ENCODE measurements around the gene AFAP1L2.

The AFAP1L2 gene

DNA sequence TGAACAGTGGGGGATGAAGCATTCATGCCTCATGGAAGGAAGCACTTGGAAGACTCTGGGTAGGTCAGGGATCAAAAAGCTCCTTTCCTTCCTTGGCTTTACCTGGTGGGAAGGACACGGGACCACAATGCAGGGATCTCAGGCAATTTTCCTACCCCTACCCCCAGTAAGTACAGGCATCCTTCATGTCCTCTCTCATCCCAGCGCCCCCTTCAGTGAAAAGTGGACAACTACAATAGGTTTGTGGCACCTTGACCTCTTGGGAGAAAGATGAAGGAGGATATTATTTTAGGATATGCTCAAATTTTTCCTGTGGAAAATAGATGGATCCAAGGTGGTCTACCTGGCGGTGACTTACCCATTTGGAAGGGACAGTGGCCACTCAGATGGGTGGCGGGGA lies 16.5 kb downstream of the AFAP1L2 start:
- DNase-seq: no peak

DNA sequence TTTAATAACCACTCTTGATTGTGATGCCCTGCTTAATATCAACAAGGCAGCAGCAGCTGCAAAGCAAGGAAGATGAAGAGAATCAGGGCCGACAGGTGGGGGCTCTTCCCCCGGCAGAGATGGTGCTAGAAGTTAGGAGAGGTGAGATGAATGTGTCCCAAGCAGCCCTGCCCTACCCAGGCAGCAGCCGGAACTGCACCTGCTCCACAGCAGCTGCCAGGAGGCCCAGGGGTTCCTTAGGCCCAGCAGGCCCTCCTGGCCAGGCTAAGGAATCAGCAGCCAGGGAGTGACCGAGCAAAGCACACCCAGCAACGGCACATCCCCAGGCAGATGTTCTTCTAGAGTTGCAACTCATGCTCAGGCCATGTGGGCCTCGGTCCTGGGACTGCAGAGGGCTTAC lies 17.9 kb downstream of the AFAP1L2 start:
- no peak for DNase-seq

- no peak for DNase-seq
Measured at GRCh38 chr10:114385557-114385956, 18.7 kb downstream of the AFAP1L2 start.

GRCh38 chr10:114384601-114385000 lies 19.7 kb downstream of the AFAP1L2 start:
- DNase-seq: no peak

GRCh38 chr10:114384181-114384580 lies 20.1 kb downstream of the AFAP1L2 start:
- DNase-seq: no peak

GRCh38 chr10:114380797-114381196 lies 23.5 kb downstream of the AFAP1L2 start:
- DNase-seq: no peak

DNA sequence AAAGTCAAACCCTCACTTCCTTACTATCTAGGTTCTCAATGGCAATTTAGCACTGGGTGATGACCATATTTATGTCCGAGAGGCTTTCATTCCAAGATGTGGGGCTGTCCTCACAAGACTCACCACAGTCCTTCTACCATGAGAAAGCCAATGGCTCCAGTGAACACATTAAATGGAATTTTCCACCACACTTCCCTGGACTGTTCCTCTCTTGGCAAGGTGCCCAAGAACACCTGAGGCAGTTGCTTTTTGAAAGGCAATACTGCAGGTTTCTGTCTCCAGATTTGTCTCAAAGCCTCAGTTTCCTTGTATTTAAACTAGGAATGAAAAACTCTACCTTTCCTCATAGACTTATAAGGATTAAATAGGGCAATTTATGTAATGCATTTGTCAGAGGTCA lies 24.2 kb downstream of the AFAP1L2 start:
- DNase-seq: no peak

GRCh38 chr10:114379631-114380041 lies 24.7 kb downstream of the AFAP1L2 start:
- no peak for DNase-seq

GRCh38 chr10:114376523-114376922 lies 27.8 kb downstream of the AFAP1L2 start:
- DNase-seq: no peak

DNA sequence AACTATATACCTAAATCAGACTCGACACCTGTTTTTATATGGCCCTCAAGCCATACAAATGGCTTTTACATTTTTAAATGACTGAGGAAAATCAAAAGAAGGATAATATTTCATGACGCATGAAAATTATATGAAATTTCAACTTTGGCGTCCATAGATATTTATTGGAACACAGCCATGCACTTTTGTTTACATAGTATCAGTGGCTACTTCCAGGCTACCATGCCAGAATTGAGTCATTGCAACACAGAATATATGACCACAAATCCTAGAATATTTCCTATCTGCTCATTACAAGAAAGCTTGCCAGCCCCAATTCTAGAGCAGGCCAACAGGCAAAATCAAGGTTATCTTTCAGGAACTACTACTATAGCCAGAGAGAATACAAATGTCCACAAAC lies 29.3 kb downstream of the AFAP1L2 start:
- no peak for DNase-seq

GRCh38 chr10:114374053-114374791 lies 30.1 kb downstream of the AFAP1L2 start:
- no peak for DNase-seq

DNA sequence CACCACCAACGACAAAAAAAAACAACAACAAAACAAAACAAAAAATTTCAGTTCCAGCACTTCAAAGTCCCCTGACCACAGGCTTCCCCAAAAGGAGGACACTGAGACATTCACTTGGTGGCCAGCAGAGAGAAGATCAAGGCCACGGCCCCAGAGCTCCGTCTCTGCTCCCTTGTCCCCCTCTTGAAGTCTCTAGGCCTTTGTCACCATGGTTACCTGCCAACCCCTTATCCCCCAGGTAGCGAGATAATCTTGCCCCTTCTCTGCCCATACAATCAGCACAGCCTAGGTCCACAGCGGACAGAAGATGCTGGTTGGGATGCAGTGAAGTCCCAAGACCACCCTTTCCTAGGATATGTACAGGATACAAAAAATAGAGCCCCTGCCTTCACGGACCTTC lies 30.7 kb downstream of the AFAP1L2 start:
- DNase-seq: no peak

GRCh38 chr10:114372995-114373394 lies 31.3 kb downstream of the AFAP1L2 start:
- DNase-seq: no peak

DNA sequence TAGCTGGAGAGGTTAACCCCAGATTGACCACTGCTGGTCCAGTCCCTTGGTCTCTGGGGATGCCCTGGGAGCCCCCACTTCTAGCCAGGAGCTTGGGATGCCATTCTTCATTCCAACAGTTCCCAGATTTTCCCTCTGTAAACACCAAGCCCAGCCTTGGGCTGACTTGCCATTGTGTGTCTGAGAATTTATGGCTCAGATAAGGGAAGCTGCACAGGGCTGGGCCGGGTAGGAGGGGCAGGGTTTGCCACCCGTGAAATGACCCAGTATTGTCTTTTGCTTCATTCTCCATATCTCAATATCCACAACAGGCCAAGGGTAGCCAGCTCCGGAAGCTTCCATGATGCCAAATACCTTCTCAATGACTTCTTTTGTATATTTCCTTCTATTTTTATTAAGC lies 32.1 kb downstream of the AFAP1L2 start:
- no peak for DNase-seq

DNA sequence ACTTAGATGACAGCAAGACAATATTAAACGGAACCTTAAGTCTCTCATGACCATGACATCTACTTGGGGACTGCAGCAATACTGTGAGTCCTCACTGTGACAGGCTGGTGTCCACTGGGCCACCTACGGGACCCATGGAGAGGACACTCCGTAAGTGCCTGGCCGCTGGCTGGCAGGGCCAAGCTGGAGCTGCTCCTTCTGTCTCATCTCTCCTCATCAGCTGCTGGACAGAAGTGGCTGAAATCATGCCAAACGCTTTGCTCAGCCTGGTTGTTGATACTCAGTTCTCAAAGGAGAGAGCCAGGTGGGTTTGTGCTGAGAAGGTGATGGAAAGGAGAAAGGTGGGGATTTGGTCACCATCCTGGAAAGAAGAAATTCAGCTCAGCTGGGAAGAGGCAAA lies 33.3 kb downstream of the AFAP1L2 start:
- no peak for DNase-seq

- no peak for DNase-seq
Measured at GRCh38 chr10:114370199-114370598, 34.1 kb downstream of the AFAP1L2 start.

- no peak for DNase-seq
Measured at GRCh38 chr10:114368057-114368391, 36.3 kb downstream of the AFAP1L2 start.

DNA sequence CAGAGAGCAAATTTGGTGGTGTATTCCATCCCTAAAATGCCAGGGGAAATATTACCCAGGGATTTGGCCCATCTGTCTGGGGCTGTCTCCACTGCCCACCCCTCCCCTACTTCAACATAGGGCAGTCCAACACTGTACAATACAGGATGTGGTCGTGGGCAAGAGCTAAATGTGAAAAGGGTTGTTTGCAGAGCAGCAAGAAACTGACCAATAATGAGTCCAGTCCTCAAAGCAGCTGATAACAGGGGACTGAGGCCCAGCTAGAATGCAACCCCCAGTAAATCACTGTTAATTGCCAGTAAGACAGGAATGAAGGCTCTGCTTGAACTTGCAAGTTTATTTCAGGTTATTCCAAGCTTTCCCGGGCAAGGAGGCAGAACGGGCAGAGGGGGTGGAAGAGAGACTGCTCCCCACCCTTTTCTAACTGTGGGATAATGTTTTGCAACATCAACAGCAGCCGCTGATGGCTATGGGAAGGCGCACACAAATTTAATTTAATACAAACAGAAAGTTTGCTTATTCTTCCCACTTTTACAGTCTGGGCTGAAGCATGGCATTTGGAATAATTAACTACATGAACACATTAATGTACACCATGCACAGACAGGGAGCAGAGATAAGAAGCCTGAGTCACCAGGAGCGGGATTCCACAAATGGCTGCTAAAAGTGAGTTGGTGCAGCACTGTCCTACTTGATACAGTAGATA lies 36.8 kb downstream of the AFAP1L2 start:
- DNase-seq: no peak

DNA sequence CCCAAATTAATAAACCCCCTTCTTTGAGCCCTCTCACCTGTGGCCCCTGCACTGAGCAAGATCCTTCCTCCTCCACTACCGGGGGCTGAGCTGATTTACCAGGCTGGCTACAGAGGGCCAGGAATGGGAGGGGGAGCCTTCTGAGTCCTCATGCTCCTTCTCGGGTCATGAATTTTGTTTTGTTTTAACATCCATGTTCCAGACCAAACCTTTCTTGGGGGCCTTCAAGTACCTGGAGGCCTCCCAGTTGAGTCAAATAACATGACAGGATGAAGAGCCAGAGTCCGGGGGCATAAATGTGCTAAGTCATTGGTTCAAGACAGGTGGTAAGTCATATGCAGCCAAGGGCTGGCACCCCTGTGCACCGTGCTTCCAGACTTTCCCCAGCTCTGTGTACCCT lies 39.6 kb downstream of the AFAP1L2 start:
- no peak for DNase-seq

DNA sequence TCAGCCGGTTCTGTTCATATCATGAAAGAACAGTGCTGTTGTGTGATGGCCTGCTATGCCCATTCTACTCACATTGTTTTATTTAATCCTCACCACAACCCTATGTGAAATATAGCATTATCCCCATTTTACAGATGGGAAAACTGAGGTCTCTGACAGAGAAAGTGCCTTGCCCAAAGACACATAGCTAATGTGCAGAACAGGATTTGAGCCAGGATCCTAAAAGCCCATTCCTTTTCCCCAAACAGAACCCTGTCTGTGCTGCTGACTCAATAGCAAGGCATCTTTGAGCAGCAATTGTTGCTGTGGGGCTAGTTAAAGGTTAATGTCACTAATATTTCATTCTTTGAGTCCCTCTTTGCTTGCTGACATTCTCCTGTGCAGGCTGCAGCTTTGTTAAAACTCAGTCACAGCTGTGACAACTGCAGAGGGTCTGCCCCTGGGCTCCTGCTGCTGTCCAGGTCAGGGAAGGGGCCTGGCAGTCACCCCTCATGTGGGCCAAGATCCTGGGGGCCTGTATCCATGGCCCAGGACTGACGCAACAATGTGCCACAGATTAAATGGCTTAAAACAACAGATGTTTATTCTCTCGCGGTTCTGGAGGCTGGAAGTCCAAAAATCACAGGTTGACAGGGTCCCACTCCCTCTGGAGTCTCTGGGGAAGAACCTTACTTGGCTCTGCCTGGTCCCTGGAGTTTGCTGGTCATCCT lies 40.4 kb downstream of the AFAP1L2 start:
- DNase-seq: no peak

GRCh38 chr10:114362826-114363355 lies 41.4 kb downstream of the AFAP1L2 start:
- no peak for DNase-seq

- no peak for DNase-seq
Measured at GRCh38 chr10:114359953-114360345, 44.4 kb downstream of the AFAP1L2 start.
